Pancreas (tissue), 10 donors: ENCODE results near the gene SLCO3A1. TPM values are rescaled to one million over a fixed set of nuclear protein-coding genes. Genes with fewer than 3 reads are reported as not detected.

ENCODE experiments used
- ATAC-seq, 4 donors: fragments of 200-7000 bp; cut with Tn5 transposase; one replicate each; pipeline versions ENCODE4 v1.8.0 to v1.9.1; 2020; ENCODE audit warnings: mild to moderate bottlenecking in 4 of 4, moderate library complexity in 4 of 4
- DNase-seq, 6 donors: peaks; one replicate each; pipeline ENCODE4 v3.0.0-alpha.2; 2020
- FAIRE-seq: peaks from 2 replicates; lab custom pipeline; 2012; peaks lifted over from hg19 to GRCh38; lab: Jason Lieb, UNC
- H3K27ac ChIP-seq, 4 donors: fragments of 200-600 bp; sonication (generic); 1 replicate in 3 of 4; 2 replicates in 1 of 4; pipeline versions ENCODE4 v1.5.0 to v1.8.0; 2020
- H3K27me3 ChIP-seq, 4 donors: fragments of 200-600 bp; one replicate each; pipeline ENCODE4 v1.8.0; 2021
- H3K36me3 ChIP-seq, 3 donors: fragments of 200-600 bp; sonication (generic) in 1 of 3; one replicate each; pipeline versions ENCODE4 v1.5.0 to v1.8.0; 2020 to 2021
- H3K4me1 ChIP-seq, 3 donors: fragments of 200-600 bp; one replicate each; pipeline ENCODE4 v1.8.0; 2021
- H3K4me3 ChIP-seq, 4 donors: fragments of 200-600 bp; sonication (generic) in 2 of 4; one replicate each; pipeline versions ENCODE4 v1.5.0 to v1.8.0; 2020 to 2021
- H3K9me3 ChIP-seq, 4 donors: fragments of 200-600 bp; one replicate each; pipeline ENCODE4 v1.8.0; 2021
- WGBS, 2 donors: extraction: QIAGEN DNeasy Blood & Tissue Kit; methylation state at CpG; one replicate each; pipeline ENCODE4 v1.1.7; 2013; 5-methylcytosine and 5-hydroxymethylcytosine counted together
- intact Hi-C, 3 donors: fragments of 100-400 bp; cut with DNase I; formaldehyde crosslinking; loops; one replicate each; pipeline versions ENCODE4 v1.11.1 to v1.14.2; 2022
- polyA plus RNA-seq, 2 donors: library from polyadenylated mRNA; stranded (reverse); fragments of 200-250 nt; gene quantifications; one replicate each; pipeline ENCODE4 v1.2.3, GENCODE V29; 2013
- total RNA-seq, 6 donors: library from RNA; stranded (reverse); fragmentation: NEBNext Ultra II Directional in 4 of 6; extraction: Animal tissue kit (Norgen Biotek cat#: 25700) in 4 of 6; gene quantifications; one replicate each; pipeline versions ENCODE4 v1.2.1 to v1.2.4, GENCODE V29; 2021 to 2023
- TF ChIP-seq, protein P1 (sequence below), 4 donors: fragments of 200-600 bp; sonication (generic) in 3 of 4; IDR thresholded peaks; one replicate each; pipeline versions ENCODE4 v1.5.0 to v1.8.0; 2021; ENCODE audit warnings: antibody characterized with exemption in 4 of 4
- donor health status: healthy with polysubstance abuse.
- donor health status: DM: no; HTN: no; CAD: no; lungs with moderate emphysema.
- donor health status: DM: no; HTN: no; CAD: no.
- donor health status: control.
- donor health status: control.
- donor health status: Bipolar disorder and iron deficiency.
- donor health status: DM: yes; HTN: yes; CAD: no.
- donor health status: DM: no; HTN: no; CAD: no.
- donor health status: DM: no; HTN: no; CAD: no.
- donor health status: DM: yes; HTN: yes; CAD: no.

The SLCO3A1 gene
- total and polyA plus RNA-seq, 8 donors, result 3.4 to 15.5 (median 6.7) TPM

- no peaks in the 10 kb centered on the region for H3K4me1 ChIP-seq
- no peak overlapping the region for H3K4me3 ChIP-seq
- no peaks in the 10 kb centered on the region for H3K27me3 ChIP-seq
- no peak for FAIRE-seq
- no peak overlapping the region for H3K27ac ChIP-seq
- ATAC-seq, result peak in 2 of 4 donors; percentile 41 to 55
- TF ChIP-seq, protein P1, sequence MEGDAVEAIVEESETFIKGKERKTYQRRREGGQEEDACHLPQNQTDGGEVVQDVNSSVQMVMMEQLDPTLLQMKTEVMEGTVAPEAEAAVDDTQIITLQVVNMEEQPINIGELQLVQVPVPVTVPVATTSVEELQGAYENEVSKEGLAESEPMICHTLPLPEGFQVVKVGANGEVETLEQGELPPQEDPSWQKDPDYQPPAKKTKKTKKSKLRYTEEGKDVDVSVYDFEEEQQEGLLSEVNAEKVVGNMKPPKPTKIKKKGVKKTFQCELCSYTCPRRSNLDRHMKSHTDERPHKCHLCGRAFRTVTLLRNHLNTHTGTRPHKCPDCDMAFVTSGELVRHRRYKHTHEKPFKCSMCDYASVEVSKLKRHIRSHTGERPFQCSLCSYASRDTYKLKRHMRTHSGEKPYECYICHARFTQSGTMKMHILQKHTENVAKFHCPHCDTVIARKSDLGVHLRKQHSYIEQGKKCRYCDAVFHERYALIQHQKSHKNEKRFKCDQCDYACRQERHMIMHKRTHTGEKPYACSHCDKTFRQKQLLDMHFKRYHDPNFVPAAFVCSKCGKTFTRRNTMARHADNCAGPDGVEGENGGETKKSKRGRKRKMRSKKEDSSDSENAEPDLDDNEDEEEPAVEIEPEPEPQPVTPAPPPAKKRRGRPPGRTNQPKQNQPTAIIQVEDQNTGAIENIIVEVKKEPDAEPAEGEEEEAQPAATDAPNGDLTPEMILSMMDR (IDR thresholded peaks at IDR 0.05), result no peak
- DNase-seq, result no peak
- intact Hi-C loops, result no loop called here
- no peaks in the 10 kb centered on the region for H3K9me3 ChIP-seq
- 80% methylated on average over 6 of the region's 6 CpGs for WGBS, 2 donors
- H3K36me3 ChIP-seq, result no peaks in the 10 kb centered on the region
These were observed 151.6 kb downstream of the SLCO3A1 start for GRCh38 chr15:92005154-92005553.

DNA sequence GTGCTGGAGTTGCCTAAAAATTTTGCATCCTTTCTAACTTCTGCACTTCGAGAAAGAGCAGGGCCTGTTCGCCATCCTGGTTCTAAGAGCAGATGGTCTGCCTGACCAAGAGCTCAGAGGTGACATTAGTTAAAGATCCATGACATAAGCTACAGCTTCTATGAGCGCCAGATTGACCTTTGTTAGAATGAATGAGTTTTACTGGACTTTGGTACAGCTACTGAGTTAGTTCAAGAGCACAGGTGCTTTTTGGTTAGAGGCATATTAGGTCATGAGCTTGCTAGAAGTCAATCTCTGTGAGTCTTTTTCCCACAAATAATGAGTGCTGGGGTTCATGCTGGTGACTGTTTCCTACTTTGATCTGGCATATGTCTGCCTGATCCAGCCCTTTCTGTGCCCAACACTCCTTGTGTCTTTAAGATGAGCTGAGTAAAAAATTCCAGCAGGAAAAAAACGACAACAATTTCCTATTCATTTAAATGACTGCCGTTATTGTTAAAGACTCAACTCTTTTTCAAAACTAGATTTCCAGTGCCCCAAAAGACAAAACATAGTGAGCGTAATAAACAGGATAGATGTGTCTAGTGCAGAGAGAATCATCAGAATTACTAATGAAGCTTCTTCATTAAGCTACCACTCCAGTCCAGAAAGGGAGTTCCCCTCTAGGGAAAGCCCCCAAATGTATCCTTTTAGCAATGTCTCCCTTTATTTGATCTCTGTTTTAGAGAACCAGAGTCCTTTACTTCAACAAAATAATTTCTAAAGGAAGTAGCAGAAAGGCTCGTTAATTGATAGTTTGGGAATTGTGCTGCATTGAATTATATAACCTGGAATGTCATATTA lies 152.9 kb downstream of the SLCO3A1 start:
- ATAC-seq, result no peak
- 62 to 71% methylated on average over 7 of the region's 7 CpGs for WGBS, 2 donors
- no peak for FAIRE-seq
- Histone ChIP-seq H3K4me1 (no peaks in the 10 kb centered on the region), H3K27ac (no peak overlapping the region), H3K36me3 (no peaks in the 10 kb centered on the region), H3K9me3 (no peaks in the 10 kb centered on the region), H3K4me3 (no peak overlapping the region), H3K27me3 (no peaks in the 10 kb centered on the region)
- no peak for DNase-seq
- intact Hi-C loops, result no loop called here
- TF ChIP-seq, protein P1 (IDR thresholded peaks at IDR 0.05), result no peak

DNA sequence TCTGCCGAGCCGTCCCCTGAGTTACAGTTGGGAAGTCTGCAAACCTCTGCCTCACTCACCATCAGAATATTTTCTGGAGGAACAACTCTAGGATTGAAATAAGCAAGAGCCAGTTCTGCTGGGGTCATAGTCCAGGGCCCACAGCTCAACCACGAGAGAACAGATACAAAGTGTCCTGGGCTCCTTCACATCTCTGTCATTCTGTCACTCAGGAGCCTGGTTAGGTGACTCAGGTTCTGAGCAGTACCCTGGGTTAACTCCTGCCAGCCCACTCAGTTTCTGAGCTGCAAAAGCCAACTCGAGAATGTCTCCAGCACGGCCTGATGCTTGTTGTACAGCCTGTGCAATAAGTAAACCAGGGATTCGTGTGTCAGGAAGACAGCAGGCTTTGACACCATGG lies 155.7 kb downstream of the SLCO3A1 start:
- TF ChIP-seq, protein P1 (IDR thresholded peaks at IDR 0.05), result no peak
- FAIRE-seq (no peak), DNase-seq (no peak), ATAC-seq (no peak)
- Histone ChIP-seq H3K9me3 (no peaks in the 10 kb centered on the region), H3K27ac (no peak overlapping the region), H3K4me3 (no peak overlapping the region), H3K27me3 (no peaks in the 10 kb centered on the region), H3K4me1 (peaks cover 0 to 12% (median 0%) of the 10 kb centered on the region in 3 donors), H3K36me3 (no peaks in the 10 kb centered on the region)
- WGBS, 2 donors, result 44 to 53% methylated on average over 6 of the region's 6 CpGs
- intact Hi-C loops, result no loop called here

- ATAC-seq (peak in 3 of 4 donors; percentile 51 to 73 (median 59)), FAIRE-seq (no peak), DNase-seq (no peak)
- Histone ChIP-seq H3K27ac (no peak overlapping the region), H3K4me3 (no peak overlapping the region), H3K36me3 (no peaks in the 10 kb centered on the region), H3K4me1 (peaks cover 0 to 12% (median 0%) of the 10 kb centered on the region in 3 donors), H3K9me3 (no peaks in the 10 kb centered on the region), H3K27me3 (no peaks in the 10 kb centered on the region)
- intact Hi-C loops, result no loop called here
- TF ChIP-seq, protein P1 (IDR thresholded peaks at IDR 0.05), result no peak
- WGBS, 2 donors, result 61 to 64% methylated on average over 14 of the region's 14 CpGs
These were observed 158.3 kb downstream of the SLCO3A1 start for GRCh38 chr15:92011611-92012367.
